Retina (tissue), 1 donor: ENCODE data around the gene IYD.

ENCODE experiments used
- DNase-seq: peaks from one replicate; pipeline ENCODE4 v3.0.0-alpha.2; 2016

IYD gene, protein sequence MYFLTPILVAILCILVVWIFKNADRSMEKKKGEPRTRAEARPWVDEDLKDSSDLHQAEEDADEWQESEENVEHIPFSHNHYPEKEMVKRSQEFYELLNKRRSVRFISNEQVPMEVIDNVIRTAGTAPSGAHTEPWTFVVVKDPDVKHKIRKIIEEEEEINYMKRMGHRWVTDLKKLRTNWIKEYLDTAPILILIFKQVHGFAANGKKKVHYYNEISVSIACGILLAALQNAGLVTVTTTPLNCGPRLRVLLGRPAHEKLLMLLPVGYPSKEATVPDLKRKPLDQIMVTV

DNA sequence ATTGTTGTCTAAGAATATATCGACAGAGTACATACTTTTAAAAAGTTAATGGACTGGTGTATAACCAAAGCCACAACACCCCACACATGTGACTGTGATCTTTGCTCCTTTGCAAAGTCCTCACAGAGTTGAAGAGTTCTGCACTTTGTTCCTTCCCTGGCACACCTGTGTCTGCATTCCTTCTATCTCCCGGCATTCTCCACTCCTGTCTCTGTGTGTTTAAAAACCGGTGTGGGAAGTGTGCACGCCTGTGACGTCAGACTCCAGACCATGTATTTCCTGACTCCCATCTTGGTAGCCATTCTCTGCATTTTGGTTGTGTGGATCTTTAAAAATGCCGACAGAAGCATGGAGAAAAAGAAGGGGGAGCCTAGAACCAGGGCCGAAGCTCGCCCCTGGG, at the start of gene IYD:
TSS of gene IYD (plus strand) at position 251 of the 400 bp plus-strand sequence. CDS start at position 271, 20 bp downstream.
- DNase-seq = no peak

DNA sequence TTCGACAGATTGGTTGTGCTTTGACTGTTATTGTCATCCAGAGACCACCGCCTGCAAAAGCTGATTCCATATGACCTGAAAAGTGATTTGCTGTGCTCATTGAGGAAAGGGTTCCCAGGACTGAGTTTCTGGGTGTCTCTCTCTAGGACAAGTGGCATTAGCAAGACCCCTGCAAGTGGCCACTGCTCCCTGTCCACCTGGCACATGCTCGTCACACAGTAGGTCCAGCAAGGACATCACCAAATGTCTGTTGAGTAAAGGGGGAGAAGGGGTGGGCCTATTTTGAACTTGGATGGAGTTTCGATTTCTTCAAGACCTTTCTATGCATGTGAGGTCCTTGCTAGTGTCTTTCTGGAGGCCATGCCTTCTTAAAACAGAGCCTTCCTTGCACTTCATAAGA, 48.9 kb upstream of the IYD start:
- no peak for DNase-seq

DNA sequence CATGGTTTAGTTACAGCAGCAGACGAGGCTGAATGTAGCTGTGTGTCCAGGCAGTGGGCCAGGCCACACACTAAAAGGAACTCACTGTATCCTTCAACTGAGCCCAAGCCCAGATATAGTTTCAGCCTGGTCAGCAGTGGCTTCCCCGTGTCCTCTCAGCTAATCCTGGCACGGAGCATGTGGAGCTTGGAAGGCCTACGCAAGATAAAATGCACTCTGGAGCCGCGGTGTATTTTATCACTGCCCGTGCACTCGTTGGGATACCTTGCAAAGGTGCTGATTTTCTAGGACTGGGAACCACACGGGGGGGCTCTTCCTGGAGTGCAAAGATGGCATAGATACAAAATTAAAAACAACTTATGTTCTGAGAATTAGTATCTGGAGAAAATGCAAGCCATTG, 48.4 kb upstream of the IYD start:
- DNase-seq = no peak

DNA sequence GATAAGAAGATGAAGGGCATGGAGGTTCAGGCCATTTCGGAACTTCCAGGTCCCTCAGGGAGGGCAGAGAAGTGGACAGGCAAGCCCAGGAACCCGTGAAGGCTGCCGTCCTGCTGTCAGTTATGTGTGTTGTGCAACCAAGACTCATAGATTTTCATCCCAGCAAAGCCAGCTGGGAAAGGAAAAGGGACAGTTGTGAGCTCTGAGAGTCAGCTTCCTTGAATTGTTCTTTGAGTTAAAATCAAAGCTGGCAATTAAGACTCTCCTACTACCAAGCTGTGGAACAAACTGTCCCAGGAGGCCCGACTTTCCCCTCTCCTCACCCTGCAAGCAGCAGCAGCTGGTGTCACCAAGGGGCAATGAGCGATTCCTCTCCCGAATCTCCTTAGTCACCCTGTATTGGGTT, 46.3 kb upstream of the IYD start:
- no peak for DNase-seq

DNA sequence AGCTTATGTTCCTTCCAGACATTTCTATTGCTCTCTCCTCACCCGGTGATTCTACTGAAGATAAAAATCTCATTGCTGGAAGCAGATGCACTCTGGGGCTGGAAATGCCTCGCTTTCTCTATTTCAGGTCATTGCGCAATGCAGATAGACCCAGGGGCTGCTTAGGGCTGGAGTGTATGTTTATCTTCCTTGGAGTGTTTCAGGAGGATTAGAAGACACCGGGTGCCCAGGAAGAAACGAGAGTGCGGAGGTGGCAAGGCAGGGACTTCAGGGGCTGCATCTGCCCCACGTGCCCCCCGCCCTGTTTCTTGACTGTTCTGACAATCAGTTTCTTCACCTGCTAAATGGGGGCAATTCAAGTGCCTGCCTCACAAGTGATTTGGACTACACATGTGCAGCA, 45.6 kb upstream of the IYD start:
- no peak for DNase-seq

DNA sequence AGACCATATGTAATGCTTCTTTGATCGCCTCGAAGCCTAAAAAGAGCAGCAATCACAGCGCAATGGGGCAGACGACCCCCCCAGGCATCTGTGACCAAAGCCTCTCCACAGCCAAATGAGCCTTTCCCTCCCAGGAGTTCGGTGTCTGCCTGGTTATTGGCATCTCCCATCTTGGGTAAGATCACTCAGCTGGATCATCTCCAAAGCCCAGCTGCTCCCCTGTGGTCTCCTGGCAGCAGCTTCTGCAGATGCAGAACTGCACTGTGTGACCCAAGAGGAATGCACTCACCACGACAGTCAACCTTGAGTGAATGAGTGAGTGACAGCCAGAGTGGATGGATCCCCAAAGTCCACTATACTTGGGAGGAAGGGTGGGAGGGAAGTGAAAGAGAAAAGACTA, 44.8 kb upstream of the IYD start:
- DNase-seq = no peak

DNA sequence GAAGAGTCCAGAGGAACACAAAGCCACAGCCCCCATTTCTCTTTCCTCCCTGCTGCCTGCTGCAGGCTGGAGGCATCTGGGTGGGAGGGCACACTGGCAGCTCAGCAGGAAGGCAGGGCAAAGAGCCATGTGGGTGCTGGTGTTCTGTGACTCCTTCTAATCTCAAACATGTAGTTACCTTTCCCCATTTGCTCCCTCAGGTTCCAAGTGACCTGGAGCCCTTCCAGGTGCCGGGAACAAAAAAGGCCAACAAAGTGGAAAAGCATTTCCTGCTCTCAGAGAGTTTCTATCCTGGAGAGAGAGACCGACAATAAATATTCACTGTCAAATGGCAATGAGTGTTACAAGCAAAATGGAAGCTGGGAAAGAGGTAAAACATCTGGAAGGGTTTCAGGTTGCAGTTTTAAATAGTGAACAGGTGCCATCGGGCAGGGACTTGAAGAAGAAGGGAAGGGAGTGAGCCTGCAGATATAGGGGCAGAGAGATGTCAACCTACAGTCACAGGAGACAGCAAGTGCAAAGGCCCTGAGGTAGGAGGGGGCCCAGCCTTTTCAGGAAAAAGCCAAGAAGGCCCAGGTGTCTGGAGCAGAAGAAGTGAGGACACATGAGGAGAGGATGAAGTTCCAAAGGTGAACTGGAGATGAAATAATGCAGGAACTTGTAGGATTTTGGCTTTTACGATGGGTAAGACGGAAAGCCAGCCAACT, 43.6 kb upstream of the IYD start:
- no peak for DNase-seq

DNA sequence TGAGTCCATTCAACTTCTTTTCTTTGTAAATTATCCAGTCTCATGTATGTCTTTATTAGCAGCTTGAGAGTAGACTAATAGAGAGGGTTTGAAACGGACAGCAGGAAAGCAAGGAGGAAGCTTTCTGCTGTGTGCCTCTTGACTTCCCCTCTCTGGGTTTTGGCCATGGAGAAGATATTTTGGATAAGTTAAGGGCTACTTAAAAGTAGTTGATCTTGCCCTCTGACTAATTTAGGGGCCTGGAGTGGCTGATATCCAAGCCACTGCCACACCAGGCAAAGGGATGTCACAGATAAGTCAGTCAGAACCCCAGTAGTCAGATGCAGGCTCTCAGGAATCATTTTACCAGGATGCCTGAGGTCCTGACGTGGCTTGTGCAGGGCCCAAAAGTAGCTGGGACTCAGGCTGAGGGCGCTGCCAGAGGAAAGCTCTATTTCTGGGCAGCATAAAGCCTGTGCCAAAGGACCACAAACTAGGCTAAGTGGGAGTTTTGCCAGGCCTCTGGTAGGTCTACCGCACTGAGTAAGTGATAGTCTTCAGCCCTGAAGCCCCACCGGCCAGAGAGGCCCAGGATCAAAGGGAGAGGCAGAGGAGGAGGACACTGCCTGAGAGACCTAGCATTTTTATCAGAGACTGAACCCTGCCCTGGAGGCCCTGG, 41.6 kb upstream of the IYD start:
- no peak for DNase-seq

DNA sequence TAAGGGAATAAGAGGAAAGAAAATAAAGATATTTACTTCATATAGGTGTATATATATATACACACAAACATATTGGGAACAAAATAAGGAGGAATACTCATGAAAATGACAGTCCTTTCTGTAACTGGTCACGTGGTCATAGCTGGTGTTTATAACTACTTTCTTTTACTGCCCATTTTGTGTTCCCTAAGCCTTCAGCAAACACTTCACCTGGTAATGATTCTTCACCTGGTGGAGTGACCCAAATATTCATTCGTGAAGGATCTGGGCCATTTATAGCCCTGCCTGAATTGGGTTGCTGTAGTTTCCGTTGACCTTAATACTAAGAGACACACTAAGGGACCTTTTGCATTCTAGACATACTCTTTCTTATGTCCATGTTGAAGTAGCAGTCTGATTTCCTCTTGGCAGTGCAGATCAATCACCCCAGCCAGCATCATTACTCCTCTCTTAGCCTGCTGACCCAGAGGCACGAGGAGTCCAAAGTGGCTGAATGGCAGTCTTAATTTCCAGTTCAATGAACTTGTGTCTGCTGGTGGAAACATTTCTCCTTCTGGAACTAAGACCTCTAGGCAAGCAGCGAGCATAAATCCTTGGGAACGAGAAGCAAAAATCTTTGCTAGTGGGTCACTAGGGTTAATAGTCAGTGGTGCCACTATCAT, 39.9 kb upstream of the IYD start:
- DNase-seq = no peak

DNA sequence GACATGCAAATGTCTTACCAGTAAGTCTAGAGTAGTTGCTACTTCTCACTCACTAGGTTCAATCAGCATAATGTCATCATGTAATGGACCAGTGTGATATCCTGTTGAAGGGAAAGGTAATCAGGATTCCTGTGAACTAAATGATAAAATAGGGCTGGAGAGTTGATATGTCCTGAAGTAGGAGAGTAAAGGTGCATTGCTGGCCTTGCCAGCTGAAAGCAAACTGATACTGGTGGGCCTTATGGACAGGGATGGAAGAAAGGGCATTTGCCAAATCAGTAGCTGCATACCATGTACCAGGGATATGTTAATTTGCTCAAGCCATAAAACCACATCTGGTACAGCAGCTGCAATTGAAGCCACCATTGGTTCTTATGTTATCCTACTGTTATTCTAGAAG, 37.5 kb upstream of the IYD start:
- no peak for DNase-seq

DNA sequence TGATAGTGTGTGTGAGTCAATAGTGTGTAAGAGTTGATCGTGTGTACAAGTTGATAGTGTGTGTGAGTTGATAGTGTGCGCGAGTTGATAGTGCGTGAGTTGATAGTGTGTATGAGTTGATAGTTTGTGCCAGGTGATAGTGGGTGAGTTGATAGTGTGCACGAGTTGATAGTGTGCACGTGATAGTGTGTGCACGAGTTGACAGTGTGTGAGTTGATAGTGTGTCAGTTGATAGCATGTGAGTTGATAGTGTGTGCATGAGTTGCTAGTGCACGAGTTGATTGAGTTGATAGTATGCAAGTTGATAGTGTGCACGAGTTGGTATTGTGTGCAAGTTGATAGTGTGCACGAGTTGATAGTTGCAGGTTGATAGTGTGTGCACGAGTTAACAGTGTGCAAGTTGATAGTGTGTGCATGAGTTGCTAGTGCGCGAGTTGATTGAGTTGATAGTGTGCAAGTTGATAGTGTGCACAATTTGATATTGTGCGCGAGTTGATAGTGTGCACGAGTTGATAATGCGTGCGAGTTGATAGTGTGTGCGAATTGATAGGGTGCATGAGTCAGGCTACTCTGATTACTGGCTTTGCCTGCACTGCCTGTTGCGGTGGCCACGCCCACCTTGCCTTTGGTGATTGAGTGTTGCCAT, 35.8 kb upstream of the IYD start:
- no peak for DNase-seq

DNA sequence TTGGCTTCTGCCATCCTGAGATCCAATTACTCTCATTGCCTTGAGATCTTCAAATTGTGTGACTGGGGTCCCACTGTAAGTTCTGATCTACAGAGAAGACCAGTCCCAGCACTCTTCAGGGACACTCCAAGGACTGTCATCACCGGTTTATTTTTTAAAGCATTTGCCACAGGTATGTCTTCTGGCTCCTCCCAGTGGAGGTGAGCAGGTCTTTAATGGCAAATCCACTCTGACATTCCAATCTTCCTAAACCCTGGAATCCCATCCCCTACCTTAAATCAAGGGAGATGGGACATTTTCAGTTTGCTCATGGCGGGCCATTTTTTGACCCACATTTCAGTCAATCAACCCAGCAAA, 35.2 kb upstream of the IYD start:
- no peak for DNase-seq

DNA sequence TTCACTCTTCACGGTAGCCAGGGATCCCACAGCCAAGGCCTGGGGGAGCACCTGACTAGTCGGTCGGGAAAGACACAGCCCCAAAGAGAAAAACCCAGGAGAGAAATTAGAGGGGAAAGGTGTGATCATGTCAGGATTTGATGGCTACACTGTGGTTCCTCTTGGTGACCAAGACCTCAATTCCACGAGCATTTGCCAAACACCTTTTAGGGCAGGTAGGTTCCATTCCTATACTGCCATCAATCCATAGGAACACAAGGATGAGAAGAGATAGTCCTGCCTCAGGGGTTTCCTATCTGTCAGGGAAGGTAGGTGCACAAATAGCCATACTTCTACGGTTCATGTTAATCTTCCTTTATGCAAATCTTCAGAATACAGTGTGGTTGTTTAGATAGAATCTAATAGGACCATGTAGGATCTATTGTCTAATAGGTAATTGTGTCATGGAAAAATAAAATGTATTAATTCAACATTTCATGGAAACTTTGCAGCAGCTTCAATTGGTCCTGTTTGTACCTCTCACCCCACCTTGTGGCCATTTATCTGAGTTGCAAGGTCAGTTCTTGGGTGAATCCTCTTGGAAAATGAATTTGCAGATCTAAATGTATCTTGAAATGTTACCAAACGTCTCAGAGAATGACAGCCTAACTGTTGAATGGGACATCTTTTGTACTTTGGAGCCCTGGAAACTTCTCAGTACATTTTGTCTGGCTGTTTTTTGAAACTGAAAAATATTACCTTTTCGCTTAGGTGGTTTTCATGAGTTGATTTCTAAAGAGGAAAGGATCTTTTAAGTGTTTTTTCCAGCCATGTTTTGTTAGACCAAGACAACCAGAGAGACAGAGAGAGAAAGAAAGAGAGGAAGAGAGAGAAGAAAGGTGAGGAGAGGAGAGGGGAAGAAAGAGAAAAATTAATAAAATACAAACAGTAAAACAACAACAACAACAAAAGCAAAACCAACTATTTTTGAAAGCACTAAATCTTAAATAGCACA, 33.7 kb upstream of the IYD start:
- DNase-seq = peak; percentile 59

DNA sequence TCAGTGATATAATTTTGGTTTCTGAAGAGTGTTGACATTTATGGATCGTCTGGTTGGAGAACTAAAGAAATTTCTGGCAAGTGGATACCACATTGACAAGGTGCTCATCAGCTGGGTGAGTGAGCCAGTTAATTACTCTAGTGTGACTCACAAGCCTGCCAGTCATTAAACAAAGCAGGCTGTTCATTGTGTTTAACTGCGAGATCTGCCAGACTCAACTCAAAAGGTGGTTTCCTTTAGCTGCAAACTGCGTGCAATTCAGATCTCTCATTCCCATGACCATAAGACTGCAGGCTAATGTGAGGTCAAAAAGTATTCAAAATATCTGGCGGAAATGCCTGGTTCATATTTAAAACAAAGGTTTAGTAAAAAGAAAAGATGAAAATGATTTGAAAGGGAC, 32.5 kb upstream of the IYD start:
- no peak for DNase-seq

DNA sequence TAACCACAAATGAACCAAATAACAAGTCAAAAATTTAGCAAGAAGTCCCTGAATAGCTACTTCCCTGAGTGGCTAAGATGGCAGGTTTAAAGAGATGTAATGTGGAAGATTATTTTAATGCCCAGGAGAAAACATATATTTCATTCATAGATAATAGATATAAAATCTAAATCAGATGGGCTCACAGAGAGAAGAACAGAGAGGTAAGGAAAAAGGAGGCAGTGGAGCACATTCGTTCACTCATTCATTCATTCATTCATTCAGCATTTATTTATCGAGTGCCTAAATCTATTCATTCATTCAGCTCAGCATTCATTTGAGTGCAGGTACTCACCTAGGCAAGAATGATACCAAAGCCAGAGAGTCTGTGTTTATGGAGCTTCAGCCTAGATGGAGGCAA, 32.1 kb upstream of the IYD start:
- DNase-seq = no peak

DNA sequence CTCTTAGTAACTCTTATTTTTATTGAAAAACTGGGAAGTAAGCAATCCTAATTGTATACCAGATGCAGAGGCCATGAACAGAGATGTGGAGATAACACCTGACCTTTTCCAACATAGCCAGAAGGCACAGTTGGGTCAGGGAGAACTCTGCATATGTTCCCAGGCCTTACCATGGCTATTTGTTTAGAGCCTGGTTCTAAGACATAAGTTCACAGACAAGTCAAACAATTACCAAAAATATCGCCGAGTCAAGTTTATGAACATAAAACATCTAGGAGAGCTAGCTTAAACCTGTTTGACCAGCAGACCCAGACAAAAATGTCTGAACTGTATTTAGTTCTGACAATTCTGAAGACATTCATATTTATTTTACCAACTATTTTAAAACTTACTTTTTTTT, 26.7 kb upstream of the IYD start:
- no peak for DNase-seq

DNA sequence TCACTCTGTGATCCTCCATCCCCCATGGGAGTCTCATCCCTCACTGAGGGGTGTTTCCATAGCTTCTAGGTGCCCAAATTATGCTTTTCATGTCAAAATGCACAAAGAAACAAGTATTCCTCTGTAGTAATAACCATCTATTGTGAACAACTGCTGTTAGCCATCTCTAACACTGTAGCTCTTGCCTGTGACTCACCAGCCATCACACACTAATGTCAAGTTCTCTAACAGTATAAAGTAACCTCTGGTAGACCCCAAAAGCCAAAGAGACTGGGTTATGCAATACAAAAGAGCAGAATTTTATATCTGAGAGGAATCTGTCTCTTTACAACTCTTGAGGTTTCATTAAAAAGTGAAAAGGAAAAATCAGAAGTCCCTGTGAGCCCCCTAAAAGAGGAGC, 25.4 kb upstream of the IYD start:
- DNase-seq = no peak

DNA sequence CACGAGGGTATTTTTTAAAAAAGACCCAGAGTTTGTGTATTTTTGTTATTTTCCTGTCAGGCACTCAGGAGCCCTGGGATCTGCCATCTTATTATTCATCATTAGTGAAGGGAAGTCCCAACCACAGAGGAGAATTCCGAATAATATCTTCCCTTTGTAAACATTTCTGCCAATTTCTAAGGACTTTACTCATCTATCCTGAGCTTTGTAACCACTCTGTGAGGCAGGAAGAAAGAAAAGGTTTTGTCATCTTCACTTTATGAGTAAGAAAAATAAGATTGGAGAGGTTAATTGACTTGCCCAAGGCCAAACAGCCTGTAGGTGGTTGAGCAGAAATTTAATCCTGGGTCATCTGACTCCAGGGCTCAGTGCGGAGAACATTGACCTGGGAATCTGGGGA, 23.0 kb upstream of the IYD start:
- no peak for DNase-seq

DNA sequence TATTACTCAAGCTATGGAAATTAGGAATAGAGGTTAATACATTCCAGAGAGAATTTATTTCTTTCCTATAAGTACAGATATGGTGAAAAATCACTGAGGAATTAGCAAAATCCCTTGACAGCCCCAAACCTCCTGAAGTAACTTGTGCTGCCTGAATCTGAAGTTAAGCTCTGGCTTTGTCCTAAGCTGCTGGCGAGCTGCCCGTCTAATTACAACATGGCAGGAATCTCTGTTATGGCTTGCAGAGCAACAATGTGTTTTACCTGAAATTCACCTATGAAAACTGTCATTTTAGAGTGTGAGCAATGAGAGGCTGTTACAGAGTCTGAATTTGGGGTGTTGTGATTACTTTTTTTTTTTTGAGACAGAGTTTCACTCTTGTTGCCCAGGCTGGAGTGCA, 22.5 kb upstream of the IYD start:
- no peak for DNase-seq

DNA sequence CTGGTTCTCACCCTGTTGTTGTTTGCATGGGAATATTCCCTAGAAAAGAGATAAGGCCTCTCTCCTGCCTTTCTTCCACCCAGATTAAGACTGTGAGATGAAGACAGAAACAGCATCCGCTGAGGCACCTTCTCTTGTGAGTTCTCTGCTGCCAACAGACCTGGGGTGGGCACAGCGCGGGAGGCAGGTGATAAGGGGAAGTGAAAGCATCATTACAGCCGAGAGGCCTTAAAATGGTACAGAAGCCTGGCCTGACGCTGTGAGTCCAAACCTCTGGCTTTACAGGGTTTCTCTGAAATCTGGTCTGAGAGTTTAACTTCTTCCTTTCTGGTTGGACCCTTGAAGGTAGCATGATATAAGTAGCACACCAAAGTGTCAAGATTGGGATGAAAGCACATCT, 21.0 kb upstream of the IYD start:
- DNase-seq = no peak

DNA sequence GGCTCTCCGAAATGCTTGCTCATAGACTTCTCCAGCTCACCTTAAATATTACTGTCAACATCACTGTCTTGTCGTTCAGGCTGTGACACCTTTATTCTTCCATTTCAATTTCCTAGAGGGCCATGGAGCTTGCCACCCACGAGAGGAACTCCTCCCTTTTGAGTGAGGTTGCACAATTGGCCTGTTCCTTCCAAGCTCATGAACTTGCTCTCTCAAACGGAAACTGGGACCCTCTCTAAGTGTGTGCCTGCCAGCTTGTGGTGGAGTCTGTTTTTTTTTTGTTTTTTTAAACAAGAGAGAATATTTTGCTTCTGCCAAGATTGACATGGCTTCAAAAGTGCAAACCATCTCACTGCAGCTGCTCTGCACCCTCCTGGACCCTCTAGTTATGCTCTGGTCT, 19.3 kb upstream of the IYD start:
- DNase-seq = no peak
